ENCODE data around the gene BRWD1. TPM values are rescaled to one million over a fixed set of nuclear protein-coding genes. Genes with fewer than 3 reads are reported as not detected.

BRWD1 gene
- total and polyA plus RNA-seq, 10 donors = 7.2 to 98.0 (median 55.7) TPM

DNA sequence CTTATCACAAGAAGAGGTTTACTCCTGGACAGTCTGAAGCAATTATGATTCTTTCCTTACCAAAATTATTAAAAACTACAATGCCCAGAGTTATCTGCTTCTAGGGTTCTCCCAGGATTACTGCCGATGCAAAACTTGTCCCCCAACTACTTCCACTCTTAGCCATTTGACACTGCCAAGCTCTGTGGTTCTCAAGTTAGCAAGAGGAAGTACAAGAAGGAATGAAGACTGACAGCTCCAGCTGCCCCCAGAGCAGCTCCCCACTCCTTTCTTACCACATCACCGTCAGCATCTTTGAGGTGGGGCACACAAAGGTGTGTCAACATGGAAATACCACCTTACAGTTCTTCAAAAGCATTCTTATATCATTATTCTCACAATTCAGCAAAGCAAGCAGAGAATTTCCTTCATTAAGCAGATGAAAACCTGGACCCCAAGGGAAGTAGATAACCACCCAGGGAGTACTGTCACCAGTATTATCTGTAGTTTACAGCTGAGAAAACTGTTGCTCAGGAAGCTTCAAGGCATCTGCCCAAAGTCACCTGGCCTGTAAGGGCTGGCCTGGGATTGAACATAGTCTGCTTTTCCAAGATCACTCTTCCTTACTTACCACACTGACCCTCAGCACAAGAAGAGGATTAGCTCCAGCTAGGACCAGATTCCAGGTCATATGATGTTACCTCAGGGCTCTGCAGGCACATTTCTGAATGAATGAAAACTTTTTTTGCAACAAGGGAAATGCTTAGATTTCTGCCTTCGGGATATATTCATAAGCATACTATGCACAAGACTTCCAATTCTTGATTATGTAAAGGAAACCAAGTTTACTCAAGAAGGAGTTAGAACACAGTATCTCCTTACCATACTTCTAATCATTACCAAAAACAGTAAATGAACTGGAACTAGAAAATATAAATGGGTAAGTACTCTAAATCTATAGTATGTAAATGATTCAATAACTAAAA, 139.4 kb downstream of the BRWD1 start:
- Histone ChIP-seq H3K4me1 (peaks cover 0 to 14% (median 3%) of the 10 kb centered on the region in 6 donors), H3K27me3 (replicated peaks in 1 of 7) (no peaks in the 10 kb centered on the region), H3K9me3 (no peaks in the 10 kb centered on the region), H3K4me3 (no peak overlapping the region), H3K36me3 (peaks cover 0 to 89% (median 16%) of the 10 kb centered on the region in 6 donors), H3K27ac (no peak overlapping the region)
- intact Hi-C loops (cut with DNase I; ENCODE audit: low total_unique reads) = no loop called here
- no peak for DNase-seq
- TF ChIP-seq POLR2AphosphoS5 (IDR thresholded peaks at IDR 0.05) = no peak
- TF ChIP-seq, protein P1, sequence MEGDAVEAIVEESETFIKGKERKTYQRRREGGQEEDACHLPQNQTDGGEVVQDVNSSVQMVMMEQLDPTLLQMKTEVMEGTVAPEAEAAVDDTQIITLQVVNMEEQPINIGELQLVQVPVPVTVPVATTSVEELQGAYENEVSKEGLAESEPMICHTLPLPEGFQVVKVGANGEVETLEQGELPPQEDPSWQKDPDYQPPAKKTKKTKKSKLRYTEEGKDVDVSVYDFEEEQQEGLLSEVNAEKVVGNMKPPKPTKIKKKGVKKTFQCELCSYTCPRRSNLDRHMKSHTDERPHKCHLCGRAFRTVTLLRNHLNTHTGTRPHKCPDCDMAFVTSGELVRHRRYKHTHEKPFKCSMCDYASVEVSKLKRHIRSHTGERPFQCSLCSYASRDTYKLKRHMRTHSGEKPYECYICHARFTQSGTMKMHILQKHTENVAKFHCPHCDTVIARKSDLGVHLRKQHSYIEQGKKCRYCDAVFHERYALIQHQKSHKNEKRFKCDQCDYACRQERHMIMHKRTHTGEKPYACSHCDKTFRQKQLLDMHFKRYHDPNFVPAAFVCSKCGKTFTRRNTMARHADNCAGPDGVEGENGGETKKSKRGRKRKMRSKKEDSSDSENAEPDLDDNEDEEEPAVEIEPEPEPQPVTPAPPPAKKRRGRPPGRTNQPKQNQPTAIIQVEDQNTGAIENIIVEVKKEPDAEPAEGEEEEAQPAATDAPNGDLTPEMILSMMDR (IDR thresholded peaks at IDR 0.05 in 8 of 11, conservative IDR thresholded peaks at IDR 0.05 in 3 of 11) = no peak
- TF ChIP-seq POLR2A (IDR thresholded peaks at IDR 0.05) = no peak
- WGBS, 5 donors = 45 to 67% (median 57%) methylated on average over 3 of the region's 3 CpGs

DNA sequence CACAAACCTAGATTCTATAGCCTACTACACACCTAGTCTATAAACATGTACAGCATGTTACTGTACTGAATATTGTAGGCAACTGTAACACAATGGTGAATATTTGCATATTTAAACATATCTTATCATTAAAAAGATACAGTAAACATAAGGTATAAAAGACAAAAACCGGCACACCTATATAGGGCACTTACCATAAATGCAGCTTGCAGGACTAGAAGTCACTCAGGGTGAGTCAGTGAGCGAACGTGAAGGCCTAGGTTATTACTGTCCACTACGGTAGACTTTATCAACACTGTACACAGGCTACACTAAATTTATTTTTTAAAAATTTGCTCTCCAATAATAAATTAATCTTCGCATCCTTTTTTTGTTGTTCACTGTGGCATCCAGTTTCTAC, 143.5 kb downstream of the BRWD1 start:
- H3K27me3 ChIP-seq (replicated peaks in 1 of 7) = no peaks in the 10 kb centered on the region
- DNase-seq = no peak
- H3K4me1 ChIP-seq = peaks cover 0 to 7% (median 0%) of the 10 kb centered on the region in 6 donors
- H3K4me3 ChIP-seq = no peak overlapping the region
- 96 to 98% (median 97%) methylated on average over 5 of the region's 5 CpGs for WGBS, 5 donors
- peaks cover 0 to 54% (median 13%) of the 10 kb centered on the region in 6 donors for H3K36me3 ChIP-seq
- TF ChIP-seq POLR2A (IDR thresholded peaks at IDR 0.05) (no peak), POLR2AphosphoS5 (IDR thresholded peaks at IDR 0.05) (no peak)
- TF ChIP-seq, protein P1 (IDR thresholded peaks at IDR 0.05 in 8 of 11, conservative IDR thresholded peaks at IDR 0.05 in 3 of 11) = no peak
- H3K9me3 ChIP-seq = peaks cover 0 to 5% (median 2%) of the 10 kb centered on the region in 8 donors
- intact Hi-C loops (cut with DNase I; ENCODE audit: low total_unique reads) = no loop called here
- H3K27ac ChIP-seq = no peak overlapping the region

DNA sequence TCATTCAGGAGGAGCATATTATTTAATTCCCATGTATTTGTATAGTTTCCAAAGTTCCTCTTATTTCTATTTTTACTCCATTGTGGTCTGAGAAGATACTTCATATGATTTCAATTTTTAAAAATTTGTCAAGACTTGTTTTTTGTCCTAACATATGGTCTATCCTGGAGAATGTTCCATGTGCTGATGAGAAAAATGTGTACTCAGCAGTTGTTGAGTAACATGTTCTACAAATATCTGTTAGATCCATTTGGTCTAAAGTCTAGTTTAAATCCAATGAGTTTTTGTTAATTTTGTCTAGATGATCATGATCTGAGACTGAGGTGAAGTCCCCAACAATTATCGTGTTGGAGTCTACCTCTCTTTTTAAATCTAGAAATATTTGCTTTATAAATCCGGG, 144.6 kb downstream of the BRWD1 start:
- TF ChIP-seq POLR2AphosphoS5 (IDR thresholded peaks at IDR 0.05) = no peak
- TF ChIP-seq, protein P1 (IDR thresholded peaks at IDR 0.05 in 8 of 11, conservative IDR thresholded peaks at IDR 0.05 in 3 of 11) = no peak
- TF ChIP-seq POLR2A (IDR thresholded peaks at IDR 0.05) = no peak
- Histone ChIP-seq H3K36me3 (peaks cover 0 to 44% (median 11%) of the 10 kb centered on the region in 6 donors), H3K9me3 (peaks cover 0 to 14% (median 12%) of the 10 kb centered on the region in 8 donors), H3K27ac (no peak overlapping the region), H3K4me3 (no peak overlapping the region), H3K27me3 (replicated peaks in 1 of 7) (no peaks in the 10 kb centered on the region), H3K4me1 (peaks cover 0 to 2% (median 0%) of the 10 kb centered on the region in 6 donors)
- no peak for DNase-seq
- intact Hi-C loops (cut with DNase I; ENCODE audit: low total_unique reads) = no loop called here
- 93 to 97% (median 95%) methylated on average over 2 of the region's 2 CpGs for WGBS, 5 donors

DNA sequence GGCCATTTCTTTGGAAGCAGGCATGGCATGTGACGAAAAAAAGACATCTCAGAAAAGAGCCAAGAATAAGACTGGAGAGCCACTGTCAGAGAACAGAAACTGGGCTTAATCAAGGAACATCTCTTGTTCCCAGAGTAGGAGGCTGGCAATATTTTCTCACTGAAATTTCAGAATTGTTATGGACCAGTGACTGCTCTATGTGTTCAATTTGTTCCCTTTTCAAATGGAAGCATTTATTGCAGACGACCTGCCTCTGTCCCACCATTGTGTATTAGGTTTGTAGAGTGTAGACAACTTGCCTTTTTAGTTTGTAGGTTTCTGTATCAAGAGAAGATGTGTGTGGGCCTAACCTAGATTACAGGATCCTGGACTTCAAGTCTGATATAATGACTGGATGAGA, 148.9 kb downstream of the BRWD1 start:
- Histone ChIP-seq H3K4me3 (no peak overlapping the region), H3K27me3 (replicated peaks in 1 of 7) (no peaks in the 10 kb centered on the region), H3K27ac (no peak overlapping the region), H3K36me3 (peaks cover 0 to 6% (median 0%) of the 10 kb centered on the region in 6 donors), H3K4me1 (peaks cover 0 to 13% (median 0%) of the 10 kb centered on the region in 6 donors), H3K9me3 (peaks cover 0 to 23% (median 15%) of the 10 kb centered on the region in 8 donors)
- TF ChIP-seq, protein P1 (IDR thresholded peaks at IDR 0.05 in 8 of 11, conservative IDR thresholded peaks at IDR 0.05 in 3 of 11) = no peak
- TF ChIP-seq POLR2A (IDR thresholded peaks at IDR 0.05) = no peak
- no peak for TF ChIP-seq POLR2AphosphoS5 (IDR thresholded peaks at IDR 0.05)
- intact Hi-C loops (cut with DNase I; ENCODE audit: low total_unique reads) = no loop called here
- no peak for DNase-seq
- WGBS, 5 donors = 88 to 97% (median 94%) methylated on average over 2 of the region's 2 CpGs
